K562 (cell line): ENCODE measurements around the gene UBAP2. TPM values are rescaled to one million over a fixed set of nuclear protein-coding genes. Genes with fewer than 3 reads are reported as not detected.

Source experiments
- ATAC-seq: fragments of 200-7000 bp; cut with Tn5 transposase; 3 replicates; pipeline ENCODE4 v1.9.1; 2020; ENCODE audit warnings: moderate library complexity
- BruUV-seq: library from RNA; stranded (reverse); fragments of 400-500 nt; replicated peaks from 2 replicates; lab custom pipeline; 2021; lab: Mats Ljungman, UMichigan
- CTCF ChIA-PET: fragments of 300-600 bp; formaldehyde crosslinking; extraction: SDS; loops from one replicate; lab custom pipeline; 2021; ENCODE audit warnings: low intra/inter-chr PET ratio; lab: Yijun Ruan, JAX
- POLR2A ChIA-PET: fragments of 300-600, 350-650 bp; sonication (Branson Sonifier 250); formaldehyde crosslinking; extraction: SDS; loops from one replicate; lab custom pipeline; 2021; ENCODE audit warnings: antibody characterized with exemption, inconsistent platforms; lab: Yijun Ruan, JAX
- DNase-seq, 4 experiments: peaks; one replicate each; pipeline versions ENCODE4 v3.0.0 to v3.0.0-alpha.2; 2011 to 2018; ENCODE audit warnings: low spot score in 3 of 4, mixed read lengths in 3 of 4; ENCODE audit errors: extremely low read depth in 1 of 4
- FAIRE-seq: peaks from 2 replicates; lab custom pipeline; 2011; peaks lifted over from hg19 to GRCh38; lab: Jason Lieb, UNC
- H2AFZ ChIP-seq: 2 replicates; pipeline ENCODE4 v1.6.0; 2011; ENCODE audit warnings: low read depth, low read length, control low read depth, inconsistent platforms
- H3K27ac ChIP-seq: fragments of 200-600 bp; 3 replicates; pipeline ENCODE4 v1.8.0; 2011; ENCODE audit warnings: low read depth, mild to moderate bottlenecking, control low read depth, inconsistent platforms, low read length, moderate library complexity, mixed read lengths; ENCODE audit errors: extremely low read depth
- H3K27me3 ChIP-seq, 2 experiments: fragments of 300-600 bp in 1 of 2; 2 replicates in 1 of 2; 3 replicates in 1 of 2; pipeline versions ENCODE4 v1.6.0 to v1.8.0; 2011; ENCODE audit warnings: inconsistent platforms in 2 of 2, low read length in 2 of 2, mild to moderate bottlenecking in 1 of 2, mixed read lengths in 1 of 2, moderate library complexity in 1 of 2; ENCODE audit not compliant: control insufficient read depth in 2 of 2, insufficient read depth in 2 of 2
- H3K36me3 ChIP-seq: fragments of 300-600 bp; 3 replicates; pipeline ENCODE4 v1.8.0; 2011; ENCODE audit warnings: mild to moderate bottlenecking, low read length, inconsistent platforms; ENCODE audit not compliant: control insufficient read depth, insufficient read depth
- H3K4me1 ChIP-seq, 2 experiments: fragments of 200-600 bp in 1 of 2; replicated peaks in 1 of 2; 2 replicates in 1 of 2; 3 replicates in 1 of 2; pipeline versions ENCODE4 v1.5.1 to v1.8.0; 2011; ENCODE audit warnings: inconsistent platforms in 2 of 2, low read length in 2 of 2, mild to moderate bottlenecking in 1 of 2, mixed read lengths in 1 of 2, moderate library complexity in 1 of 2; ENCODE audit not compliant: control insufficient read depth in 2 of 2, insufficient read depth in 2 of 2
- H3K4me2 ChIP-seq: 2 replicates; pipeline ENCODE4 v1.6.1; 2011; ENCODE audit warnings: low read length, control low read depth, inconsistent platforms, mixed read lengths; ENCODE audit not compliant: insufficient read depth
- H3K4me3 ChIP-seq: fragments of 200-600 bp; sonication (generic), shearing (Covaris generic); 2 replicates; pipeline ENCODE4 v1.5.1; 2016; ENCODE audit warnings: control low read depth, inconsistent platforms
- H3K79me2 ChIP-seq: fragments of 200-600 bp; 3 replicates; pipeline ENCODE4 v1.8.0; 2011; ENCODE audit warnings: low read length, inconsistent platforms; ENCODE audit not compliant: control insufficient read depth, insufficient read depth
- H3K9ac ChIP-seq, 2 experiments: 2 replicates each; pipeline versions ENCODE4 v1.6.0 to v1.6.1; 2011; ENCODE audit warnings: low read depth in 2 of 2, low read length in 2 of 2, control low read depth in 1 of 2, inconsistent platforms in 1 of 2, mild to moderate bottlenecking in 1 of 2, mixed read lengths in 1 of 2; ENCODE audit not compliant: insufficient read depth in 1 of 2
- H3K9me1 ChIP-seq: one replicate; pipeline ENCODE4 v1.6.0; 2011; ENCODE audit warnings: inconsistent platforms, mild to moderate bottlenecking, low read length, moderate library complexity; ENCODE audit not compliant: control insufficient read depth, insufficient read depth
- H3K9me3 ChIP-seq: replicated peaks from 2 replicates; pipeline ENCODE4 v1.5.1; 2011; ENCODE audit warnings: low read depth, low read length, inconsistent platforms; ENCODE audit not compliant: control insufficient read depth, insufficient read depth
- H4K20me1 ChIP-seq: replicated peaks from 2 replicates; pipeline ENCODE4 v1.6.1; 2011; ENCODE audit warnings: low read length, inconsistent platforms, mixed read lengths; ENCODE audit not compliant: control insufficient read depth, insufficient read depth
- WGBS: fragments of 100-300 bp; shearing (Covaris generic); methylation state at CpG from one replicate; pipeline ENCODE4 v1.1.6; 2016; ENCODE audit warnings: low coverage, mixed read lengths; ENCODE audit not compliant: insufficient coverage; ENCODE audit errors: missing lambda C conversion rate; 5-methylcytosine and 5-hydroxymethylcytosine counted together
- in situ Hi-C: fragments of 300-500 bp; cut with MboI; formaldehyde crosslinking; loops from 4 replicates; pipeline ENCODE4 v1.15.0; 2018; ENCODE audit warnings: inconsistent platforms, mixed read lengths
- intact Hi-C: fragments of 100-400 bp; cut with micrococcal nuclease; formaldehyde crosslinking; loops from 2 replicates; pipeline ENCODE4 v1.14.2; 2022
- polyA plus RNA-seq, 8 experiments: library from polyadenylated mRNA; depleted of rRNA in 4 of 8; stranded (reverse) in 5 of 8; unstranded in 3 of 8; fragments of >200 nt; fragmentation: Nextera tagmentation in 2 of 8; fragmentation: Illumina TruSeq in 1 of 8; extraction: Ambion mirVana in 2 of 8; extraction: Trizol in 1 of 8; gene quantifications; 2 replicates each; pipeline versions ENCODE4 v1.2.1 to v1.2.3, GENCODE V29; 2011 to 2014; ENCODE audit warnings: inconsistent platforms in 1 of 8, missing spikeins in 1 of 8
- total RNA-seq, 7 experiments: library from RNA; depleted of rRNA in 6 of 7; stranded (reverse); fragments of >200 nt in 6 of 7; fragmentation: Illumina TruSeq in 2 of 7; extraction: Trizol in 2 of 7; gene quantifications; 2 replicates each; pipeline versions ENCODE4 v1.2.1 to v1.2.3, GENCODE V29; 2011 to 2021; ENCODE audit warnings: low replicate concordance in 1 of 7
- TF ChIP-seq, protein P1 (sequence below): fragments of 450-650 bp; IDR thresholded peaks from 2 replicates; pipeline ENCODE4 v1.6.1; 2016; ENCODE audit warnings: antibody characterized with exemption
- TF ChIP-seq, protein P2 (sequence below): fragments of 450-650 bp; IDR thresholded peaks from 2 replicates; pipeline ENCODE4 v1.6.1; 2018; ENCODE audit not compliant: partially characterized antibody

UBAP2 gene
- total and polyA plus RNA-seq, 9 of the 15 experiments (the other 6 are each of a cell fraction or from before 2014, with no cell fraction given): 8.7 to 47.9 (median 18.7) TPM

DNA sequence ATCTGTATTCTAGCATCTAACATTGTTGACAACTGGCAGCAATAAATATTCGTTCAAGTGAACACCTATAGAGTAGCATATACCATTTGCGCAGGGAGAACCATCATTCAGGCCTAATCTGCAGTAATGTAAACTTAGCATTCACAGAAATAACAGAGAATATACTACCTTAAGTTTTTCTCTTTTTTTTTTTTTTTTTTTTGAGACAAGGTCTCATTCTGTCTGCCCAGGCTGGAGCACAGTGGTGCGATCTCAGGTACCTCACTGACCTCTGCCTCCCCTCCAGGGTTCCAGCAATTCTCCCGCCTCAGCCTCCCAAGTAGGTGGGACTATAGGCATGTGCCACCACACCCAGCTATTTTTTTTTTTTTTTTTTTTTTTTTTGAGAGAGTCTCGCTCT lies 12.1 kb downstream of the UBAP2 start:
- no peaks in the 10 kb centered on the region; a peak in 1 of 5 replicates for H3K4me1 ChIP-seq
- peaks cover 82% of the 10 kb centered on the region for H3K79me2 ChIP-seq
- no peak overlapping the region for H2AFZ ChIP-seq
- CTCF ChIA-PET: no interaction called here
- H3K27ac ChIP-seq: no peak overlapping the region
- no peaks in the 10 kb centered on the region for H3K27me3 ChIP-seq
- H3K4me2 ChIP-seq: no peak overlapping the region
- ATAC-seq: no peak; the same call in 2 of the 3 replicates
- no peaks in the 10 kb centered on the region for H3K9me1 ChIP-seq
- POLR2A ChIA-PET: interaction anchor here (2.2 kb wide), 1 partner anchor 12 kb away, joined by 12 read pairs; the partner anchor contains the start of gene UBAP2
- peaks cover 40% of the 10 kb centered on the region; the same call in 2 of the 3 replicates for H3K36me3 ChIP-seq
- H4K20me1 ChIP-seq: no peaks in the 10 kb centered on the region
- WGBS: 70% methylated on average over 2 of the region's 5 CpGs
- H3K9ac ChIP-seq: no peak overlapping the region
- no TSS peak for BruUV-seq
- no peak overlapping the region for H3K4me3 ChIP-seq
- DNase-seq: no peak
- TF ChIP-seq, protein P1, sequence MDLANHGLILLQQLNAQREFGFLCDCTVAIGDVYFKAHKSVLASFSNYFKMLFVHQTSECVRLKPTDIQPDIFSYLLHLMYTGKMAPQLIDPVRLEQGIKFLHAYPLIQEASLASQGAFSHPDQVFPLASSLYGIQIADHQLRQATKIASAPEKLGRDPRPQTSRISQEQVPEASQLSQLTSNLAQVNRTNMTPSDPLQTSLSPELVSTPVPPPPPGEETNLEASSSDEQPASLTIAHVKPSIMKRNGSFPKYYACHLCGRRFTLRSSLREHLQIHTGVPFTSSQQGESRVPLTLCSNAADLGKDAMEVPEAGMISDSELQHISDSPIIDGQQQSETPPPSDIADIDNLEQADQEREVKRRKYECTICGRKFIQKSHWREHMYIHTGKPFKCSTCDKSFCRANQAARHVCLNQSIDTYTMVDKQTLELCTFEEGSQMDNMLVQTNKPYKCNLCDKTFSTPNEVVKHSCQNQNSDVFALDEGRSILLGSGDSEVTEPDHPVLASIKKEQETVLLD: no peak
- TF ChIP-seq, protein P2, sequence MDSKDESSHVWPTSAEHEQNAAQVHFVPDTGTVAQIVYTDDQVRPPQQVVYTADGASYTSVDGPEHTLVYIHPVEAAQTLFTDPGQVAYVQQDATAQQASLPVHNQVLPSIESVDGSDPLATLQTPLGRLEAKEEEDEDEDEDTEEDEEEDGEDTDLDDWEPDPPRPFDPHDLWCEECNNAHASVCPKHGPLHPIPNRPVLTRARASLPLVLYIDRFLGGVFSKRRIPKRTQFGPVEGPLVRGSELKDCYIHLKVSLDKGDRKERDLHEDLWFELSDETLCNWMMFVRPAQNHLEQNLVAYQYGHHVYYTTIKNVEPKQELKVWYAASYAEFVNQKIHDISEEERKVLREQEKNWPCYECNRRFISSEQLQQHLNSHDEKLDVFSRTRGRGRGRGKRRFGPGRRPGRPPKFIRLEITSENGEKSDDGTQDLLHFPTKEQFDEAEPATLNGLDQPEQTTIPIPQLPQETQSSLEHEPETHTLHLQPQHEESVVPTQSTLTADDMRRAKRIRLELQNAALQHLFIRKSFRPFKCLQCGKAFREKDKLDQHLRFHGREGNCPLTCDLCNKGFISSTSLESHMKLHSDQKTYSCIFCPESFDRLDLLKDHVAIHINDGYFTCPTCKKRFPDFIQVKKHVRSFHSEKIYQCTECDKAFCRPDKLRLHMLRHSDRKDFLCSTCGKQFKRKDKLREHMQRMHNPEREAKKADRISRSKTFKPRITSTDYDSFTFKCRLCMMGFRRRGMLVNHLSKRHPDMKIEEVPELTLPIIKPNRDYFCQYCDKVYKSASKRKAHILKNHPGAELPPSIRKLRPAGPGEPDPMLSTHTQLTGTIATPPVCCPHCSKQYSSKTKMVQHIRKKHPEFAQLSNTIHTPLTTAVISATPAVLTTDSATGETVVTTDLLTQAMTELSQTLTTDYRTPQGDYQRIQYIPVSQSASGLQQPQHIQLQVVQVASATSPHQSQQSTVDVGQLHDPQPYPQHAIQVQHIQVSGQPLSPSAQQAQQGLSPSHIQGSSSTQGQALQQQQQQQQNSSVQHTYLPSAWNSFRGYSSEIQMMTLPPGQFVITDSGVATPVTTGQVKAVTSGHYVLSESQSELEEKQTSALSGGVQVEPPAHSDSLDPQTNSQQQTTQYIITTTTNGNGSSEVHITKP: peak; percentile 89
- in situ Hi-C loops (no loop called here), intact Hi-C loops (no loop called here)
- no peak for FAIRE-seq
- no peaks in the 10 kb centered on the region for H3K9me3 ChIP-seq
